ENCODE data around the gene CASP9.
"Not testable (repeated sequence)": the region's sequence is repeated elsewhere in the genome, so short reads cannot be mapped to it uniquely, and the experiment has no call there.

The CASP9 gene

DNA sequence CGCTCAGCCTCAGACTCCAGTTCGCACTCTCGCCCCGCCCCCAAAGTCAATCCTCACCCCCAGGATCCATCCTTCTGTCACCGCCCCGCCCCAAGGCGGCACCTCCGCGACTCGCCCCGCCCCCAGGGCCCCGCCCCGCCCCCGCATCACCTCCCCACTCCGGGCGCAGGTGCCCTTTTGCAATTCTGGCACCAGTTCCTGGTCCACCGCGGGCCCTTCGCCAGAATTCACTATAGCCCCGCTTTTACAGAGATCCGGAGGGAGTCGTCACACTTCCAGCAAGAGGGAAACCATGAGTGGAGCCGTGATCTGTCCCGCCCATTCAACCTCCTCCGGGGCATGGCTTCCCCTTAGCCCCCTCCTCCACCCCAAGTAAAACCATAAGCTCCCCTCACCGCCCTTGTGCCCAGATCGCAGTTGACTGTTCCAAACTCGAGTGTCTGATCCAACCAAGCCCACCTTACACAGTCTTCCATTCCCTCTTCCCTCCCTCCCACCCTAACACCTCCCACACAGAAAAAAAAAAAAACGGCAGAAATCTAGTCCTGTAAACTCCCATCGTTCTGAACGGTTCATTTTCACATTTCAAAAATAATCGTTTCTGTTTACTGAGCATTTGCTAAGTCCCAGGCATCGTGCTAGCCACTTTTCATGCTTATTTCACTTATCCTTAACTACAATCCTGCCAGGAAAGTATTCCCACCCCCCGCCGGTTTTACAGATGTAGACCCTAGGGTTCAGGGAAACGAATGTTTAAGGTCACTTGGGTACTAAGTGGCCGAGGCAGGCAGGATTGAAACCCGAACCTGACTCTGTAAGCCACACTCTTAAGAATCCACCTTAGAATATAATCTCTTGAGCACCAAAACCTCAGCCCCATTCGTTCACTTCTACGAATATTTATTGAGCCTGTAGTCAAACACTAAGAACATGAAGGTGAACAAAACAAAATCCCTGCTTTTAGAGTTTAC is 1.3 kb upstream of the CASP9 start:
- peak in 1 of 2 experiments; percentile 75 for DNase-seq

GRCh38 chr1:15524283-15525049 is 451 bp upstream of the CASP9 start:
- DNase-seq = peak; percentile 95 to 97

- DNase-seq = no peak
Observed at GRCh38 chr1:15523104-15524020, 653 bp downstream of the CASP9 start.

- DNase-seq = no peak
Observed at GRCh38 chr1:15522551-15522950, 1.5 kb downstream of the CASP9 start.

DNA sequence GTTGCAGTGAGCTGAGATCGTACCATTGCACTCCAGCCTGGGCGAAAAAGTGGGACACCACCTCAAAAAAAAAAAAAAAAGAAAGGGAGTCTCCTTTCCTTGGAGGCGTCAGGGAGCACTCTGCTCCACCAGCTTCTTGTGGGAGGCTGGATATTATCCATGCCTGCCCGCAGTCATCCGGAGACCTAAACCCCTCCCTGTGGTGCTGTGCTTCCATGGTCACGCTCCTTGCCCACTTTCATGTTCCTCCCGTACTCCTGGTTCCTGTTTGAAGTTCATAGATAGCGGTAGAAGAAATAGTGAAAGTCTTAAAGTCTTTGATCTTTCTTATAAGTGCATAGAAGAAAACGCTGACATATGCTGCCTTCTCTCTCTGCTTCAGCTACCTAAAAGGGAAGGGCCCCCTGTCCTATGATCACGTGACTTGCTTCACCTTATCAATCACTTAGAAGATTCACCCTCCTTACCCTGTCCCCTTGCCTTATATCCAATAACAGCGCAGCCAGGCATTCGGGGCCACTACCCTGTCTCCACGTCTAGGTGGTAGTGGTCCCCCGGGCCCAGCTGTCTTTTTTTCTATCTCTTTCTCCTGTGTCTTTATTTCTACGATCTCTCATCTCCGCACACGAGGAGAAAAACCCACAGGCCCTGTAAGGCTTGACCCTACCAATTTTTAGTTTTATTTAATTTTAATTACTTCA is 2.7 kb downstream of the CASP9 start:
- DNase-seq = not testable (repeated sequence)

- DNase-seq = no peak
Observed at GRCh38 chr1:15519625-15520024, 4.4 kb downstream of the CASP9 start.

DNA sequence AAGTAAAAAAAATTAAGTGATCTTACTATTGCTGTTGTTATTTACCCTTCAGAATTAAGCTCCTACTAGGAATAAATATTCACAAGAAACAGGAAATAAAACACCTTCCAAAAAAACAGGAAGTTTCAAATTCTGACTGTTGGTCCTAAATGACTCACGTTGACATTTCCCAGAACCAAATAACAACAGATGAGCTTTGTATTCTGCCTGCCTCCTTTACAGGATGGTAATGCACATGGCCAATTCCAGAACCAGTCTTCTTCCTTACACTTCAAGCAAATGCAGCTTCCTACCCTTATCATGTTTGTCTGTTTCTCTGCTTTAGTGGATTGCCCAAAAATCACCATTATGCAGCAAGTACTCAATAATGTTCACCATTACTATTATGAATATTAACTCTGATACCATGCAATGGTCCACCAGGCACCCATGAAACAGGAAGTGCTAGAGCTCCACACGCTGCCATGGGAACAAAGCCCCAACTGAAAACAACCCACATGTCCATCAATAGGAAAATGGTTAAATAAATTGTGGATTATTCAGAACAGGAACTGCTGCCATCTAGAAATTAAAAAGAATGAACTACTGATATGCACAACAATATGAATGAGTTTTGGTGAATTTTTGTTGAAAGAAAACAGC is 8.9 kb downstream of the CASP9 start:
- DNase-seq = no peak

DNA sequence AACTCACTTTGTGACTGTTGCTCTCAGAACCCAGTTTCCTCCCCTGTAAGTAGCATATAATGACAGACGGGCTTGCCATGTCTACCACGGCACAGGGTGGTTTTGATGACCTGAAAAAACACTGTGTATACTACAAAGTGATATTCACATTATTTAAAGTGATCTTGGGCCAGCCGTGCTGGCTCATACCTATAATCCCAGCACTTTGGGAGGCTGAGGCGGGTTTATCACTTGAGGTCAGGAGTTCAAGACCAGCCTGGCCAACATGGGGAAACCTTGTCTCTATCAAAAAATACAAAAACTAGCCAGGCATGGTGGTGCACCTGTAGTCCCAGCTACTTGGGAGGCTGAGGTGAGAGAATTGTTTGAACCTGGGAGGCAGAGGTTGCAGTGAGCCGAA is 9.5 kb downstream of the CASP9 start:
- not testable (repeated sequence) for DNase-seq

DNA sequence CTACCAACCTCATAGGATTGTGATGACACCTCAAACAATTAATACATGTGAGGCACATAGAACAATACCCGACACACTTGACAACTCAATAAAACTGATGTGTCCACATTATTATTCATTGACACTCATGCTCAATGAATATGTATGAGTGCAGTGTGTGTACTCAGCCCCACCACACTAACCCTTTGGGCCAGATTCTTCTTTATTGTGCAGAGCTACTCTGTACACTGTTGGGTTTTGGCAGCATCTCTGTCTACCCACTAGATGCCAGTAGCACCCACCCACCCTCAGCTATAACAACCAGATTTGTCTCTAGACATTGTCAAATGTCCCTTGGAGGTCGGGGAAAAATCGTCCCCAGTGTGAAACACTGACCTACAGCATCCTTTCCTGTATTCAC is 10.1 kb downstream of the CASP9 start:
- no peak for DNase-seq

DNA sequence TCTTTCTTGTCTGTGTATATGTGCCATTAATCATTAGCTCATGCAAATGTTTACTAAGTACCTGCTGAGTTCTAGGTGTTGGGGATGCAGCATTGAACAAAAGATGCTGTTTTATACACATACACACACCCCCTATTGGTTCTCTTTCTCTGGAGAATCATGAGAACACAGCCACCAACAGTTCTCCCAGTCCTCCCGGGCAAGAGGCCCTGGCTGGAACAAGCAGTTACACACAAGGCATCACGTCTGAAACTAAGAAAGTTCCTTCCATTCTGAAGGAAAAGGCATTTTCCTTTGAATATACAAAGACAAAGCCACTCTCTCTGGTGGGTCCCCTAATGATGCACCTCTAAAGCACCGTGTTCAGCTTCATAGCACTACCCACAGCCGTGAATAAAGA is 10.8 kb downstream of the CASP9 start:
- DNase-seq = no peak

GRCh38 chr1:15510611-15511405 is 13.2 kb downstream of the CASP9 start:
- DNase-seq = no peak

- no peak for DNase-seq
Observed at GRCh38 chr1:15509586-15509985, 14.4 kb downstream of the CASP9 start.

- no peak for DNase-seq
Observed at GRCh38 chr1:15508700-15509487, 15.1 kb downstream of the CASP9 start.

DNA sequence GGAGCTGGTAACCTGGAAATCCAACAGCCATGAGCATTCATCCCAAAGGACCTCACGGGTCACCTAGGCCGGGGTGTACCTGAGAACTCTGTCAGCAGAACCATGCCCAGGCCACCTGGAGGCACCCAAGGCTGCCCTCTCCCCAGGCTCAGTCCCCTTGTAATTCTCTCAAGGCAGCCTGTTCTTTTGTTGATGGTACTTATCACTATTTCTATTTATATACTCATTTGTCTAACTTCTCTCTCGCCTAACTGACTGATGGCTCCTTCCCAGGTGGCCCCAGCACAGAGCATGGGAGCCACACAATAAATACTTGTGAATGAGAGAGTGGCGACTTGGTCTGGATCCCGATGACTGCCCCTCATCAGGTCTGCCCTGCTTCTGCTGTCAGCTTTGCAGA is 16.7 kb downstream of the CASP9 start:
- DNase-seq = no peak

DNA sequence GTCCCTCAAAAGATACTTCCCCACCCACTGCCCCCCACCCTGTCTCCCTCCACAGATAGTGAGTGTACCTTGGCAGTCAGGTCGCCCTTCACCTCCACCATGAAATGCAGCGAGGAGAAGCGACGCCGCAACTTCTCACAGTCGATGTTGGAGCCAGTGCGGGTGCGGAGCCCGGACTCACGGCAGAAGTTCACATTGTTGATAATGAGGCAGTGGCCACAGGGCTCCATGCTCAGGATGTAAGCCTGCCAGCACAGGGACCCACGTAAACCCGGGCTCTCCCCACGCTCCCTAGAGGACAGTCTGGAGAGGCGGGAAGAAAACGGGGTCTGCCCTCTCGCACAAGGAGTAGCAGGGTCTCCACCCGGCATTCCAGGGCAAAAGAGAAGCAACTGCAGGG is 17.2 kb downstream of the CASP9 start:
- no peak for DNase-seq

DNA sequence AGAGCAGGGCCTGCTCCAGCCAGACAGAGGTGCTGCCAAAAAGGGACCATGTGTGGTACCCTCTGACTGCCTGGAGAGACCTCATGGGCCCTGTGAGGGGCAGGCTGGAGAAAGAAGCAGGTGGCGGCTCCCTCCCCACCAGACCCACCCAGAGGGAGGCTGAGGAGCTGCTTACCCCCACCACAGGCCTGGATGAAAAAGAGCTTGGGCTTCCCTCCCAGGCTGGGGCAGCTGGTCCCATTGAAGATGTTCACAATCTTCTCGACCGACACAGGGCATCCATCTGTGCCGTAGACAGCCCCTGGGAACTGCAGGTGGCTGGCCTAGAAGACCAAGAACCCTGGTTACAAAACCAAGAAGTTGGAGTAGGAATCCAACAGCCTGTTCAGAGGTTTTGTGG is 19.6 kb downstream of the CASP9 start:
- no peak for DNase-seq

DNA sequence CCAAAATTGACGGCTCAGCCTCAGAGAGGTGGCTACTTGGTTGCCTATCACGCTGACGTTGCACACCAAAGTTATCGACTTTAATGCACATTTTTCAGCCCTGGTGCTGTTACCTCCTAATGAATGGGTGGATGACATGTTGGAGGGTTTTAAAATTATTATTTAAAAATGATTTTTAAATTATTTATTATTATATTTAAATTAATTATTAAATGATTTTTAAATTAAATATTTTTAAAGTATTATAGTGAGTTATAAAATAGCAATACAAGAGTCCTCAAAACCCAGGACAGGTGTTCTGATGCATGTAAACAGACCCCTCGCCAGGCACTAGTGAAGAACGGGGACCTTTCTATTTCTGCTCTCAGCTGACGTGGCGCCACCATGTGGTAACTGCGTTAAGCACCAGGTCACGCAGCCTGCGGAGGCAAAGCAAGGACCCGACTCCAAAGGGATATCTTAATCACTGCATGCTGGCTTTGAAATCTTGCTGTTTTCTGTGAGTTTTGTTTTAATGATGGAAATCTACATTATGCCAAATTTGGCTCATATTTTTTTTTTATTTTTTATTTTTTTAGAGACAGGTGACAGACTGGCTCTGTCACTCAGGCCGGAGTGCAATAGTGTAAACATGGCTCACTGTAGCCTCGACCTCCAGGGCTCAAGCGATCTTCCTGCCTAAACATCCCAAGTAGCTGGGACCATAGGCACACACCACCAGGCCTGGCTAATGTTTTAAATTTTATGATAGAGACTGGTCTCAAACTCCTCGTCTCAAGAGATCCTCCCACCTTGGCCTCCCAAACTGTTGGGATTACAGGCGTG is 22.6 kb downstream of the CASP9 start:
- peak; percentile 16 to 70 for DNase-seq

DNA sequence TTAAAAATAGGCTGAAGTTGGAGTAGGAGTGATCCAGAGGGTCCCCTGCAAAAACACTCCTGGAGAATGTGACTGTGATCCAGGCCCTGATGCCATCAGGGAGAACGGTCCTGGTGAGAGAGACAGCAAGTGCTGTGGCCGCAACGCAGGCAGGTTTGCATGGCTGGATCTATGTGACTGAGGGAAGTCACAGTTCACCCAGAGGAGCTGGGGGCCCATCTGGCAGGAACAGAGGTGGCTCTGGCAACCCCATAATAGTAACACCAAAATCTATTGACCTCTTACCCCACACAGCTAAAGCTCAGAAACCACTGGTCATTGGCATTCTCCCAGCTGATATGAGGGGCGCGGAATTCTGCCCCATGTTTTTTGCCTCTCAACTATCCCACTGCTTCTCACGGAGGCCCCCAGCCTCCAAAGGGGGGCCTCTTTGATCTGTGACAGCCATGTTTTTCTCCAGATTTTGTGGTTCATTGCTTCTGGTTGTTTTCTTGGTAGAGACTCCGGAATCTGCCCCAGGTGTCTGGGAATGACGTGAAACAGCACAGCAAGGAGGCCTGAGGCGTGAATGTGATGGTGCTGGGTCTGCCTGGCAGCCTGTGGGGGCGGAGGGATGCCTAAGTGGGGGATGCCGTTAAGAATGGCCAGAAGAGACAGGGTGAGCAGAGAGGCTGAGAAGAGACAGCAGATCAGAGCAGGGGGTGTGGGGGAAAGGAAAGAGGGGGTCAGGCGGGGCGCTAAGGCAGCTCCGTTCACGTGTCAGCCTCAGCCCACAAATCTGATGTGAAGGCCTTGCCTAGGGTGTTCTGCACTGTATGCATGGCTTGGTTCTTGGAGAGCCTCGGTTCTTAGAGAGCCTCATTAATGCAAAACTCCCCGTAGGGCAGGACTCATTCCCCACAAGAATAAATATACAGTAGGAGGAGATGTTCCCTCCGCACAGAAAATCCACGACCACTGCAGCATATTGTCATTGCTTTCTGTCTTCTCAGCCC is 23.5 kb downstream of the CASP9 start:
- no peak for DNase-seq
